Placental epithelial cell (primary cell): ENCODE data around the gene SLC6A15. TPM values are rescaled to one million over a fixed set of nuclear protein-coding genes. Genes with fewer than 3 reads are reported as not detected.

ENCODE experiments used
- small RNA-seq: library from RNA; depleted of rRNA; stranded (forward); fragments of <200 nt; gene quantifications from one replicate; pipeline ENCODE3, GENCODE V24; 2012
- total RNA-seq: library from RNA; depleted of rRNA; stranded (reverse); fragments of >200 nt; gene quantifications from 2 replicates; pipeline ENCODE4 v1.2.3, GENCODE V29; 2012

The SLC6A15 gene
- 0.79 and 3.8 TPM in 2 replicates for total RNA-seq

DNA sequence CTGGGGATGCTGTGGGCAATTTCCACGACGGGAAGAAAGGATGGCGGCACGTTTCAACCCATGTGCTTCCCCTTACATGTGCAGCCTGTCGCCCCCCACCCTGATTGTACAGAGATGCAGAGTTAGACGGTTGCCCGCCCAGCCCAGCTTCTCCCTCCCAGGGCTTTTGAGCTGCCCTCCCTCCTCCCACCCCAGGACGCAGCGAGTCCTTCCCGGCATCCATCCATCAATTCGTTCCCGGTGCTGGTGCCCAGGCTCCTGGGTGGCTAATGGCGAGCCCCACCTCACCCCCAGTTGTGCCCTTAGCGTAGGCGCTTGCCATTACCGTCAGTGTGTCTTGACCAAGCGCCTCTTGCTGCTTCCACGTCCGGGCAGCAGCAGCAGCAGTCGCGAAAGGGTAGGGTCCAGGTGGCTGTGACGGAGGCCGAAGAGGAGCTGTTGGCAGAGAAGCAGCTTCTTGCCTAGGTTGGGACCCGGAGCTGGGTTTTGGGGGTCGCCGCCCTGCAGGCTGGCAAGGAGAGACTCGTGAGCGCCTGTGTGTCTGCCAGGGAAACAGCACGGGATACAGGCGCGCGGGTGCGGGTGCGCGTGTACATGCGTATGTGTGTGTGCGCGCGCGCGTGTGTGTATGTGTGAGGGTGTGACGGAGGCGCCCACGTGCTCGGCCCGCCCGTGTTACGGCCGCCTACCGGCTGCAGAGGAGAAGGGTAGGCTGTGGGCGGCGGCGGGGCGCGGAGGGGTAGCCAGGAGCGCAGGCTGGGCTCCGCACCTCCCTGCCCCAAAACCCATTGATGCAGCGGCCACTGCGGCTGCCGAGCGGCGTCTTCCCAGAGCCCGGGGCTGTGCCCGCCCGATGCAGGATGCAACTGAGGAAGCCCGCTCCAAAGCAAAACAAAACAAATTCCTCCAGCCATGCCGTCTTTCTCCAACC, at the start of gene SLC6A15:
Gene SLC6A15, minus strand, starts transcription at position 602 of the 931 bp plus-strand sequence. CDS start 20,679 bp downstream, outside the sequence.

Small RNA genes lying within 50 kb of the gene (small RNA-seq; reads per million reads assigned to genes)
- not detected for gene AC128657.1

Other genes with a start within 250 kb of the SLC6A15 start
- gene TSPAN19, start 123.5 kb upstream of the SLC6A15 start, total RNA-seq: not detected in 2 replicates
- under 0.01 and 0.43 TPM in 2 replicates for gene LRRIQ1, start 123.6 kb upstream of the SLC6A15 start, total RNA-seq